Lower leg skin (tissue), 4 donors: ENCODE data around the gene GABRB3. TPM values are rescaled to one million over a fixed set of nuclear protein-coding genes. Genes with fewer than 3 reads are reported as not detected.

Experiments
- DNase-seq, 2 donors: peaks; one replicate each; pipeline ENCODE4 v3.0.0-alpha.2; 2019; ENCODE audit warnings: low spot score in 2 of 2
- H3K4me3 ChIP-seq: fragments of 200-600 bp; sonication (generic); 2 replicates; pipeline ENCODE4 v1.5.1; 2017; ENCODE audit warnings: mild to moderate bottlenecking, low read depth; ENCODE audit not compliant: poor library complexity, severe bottlenecking
- CTCF ChIP-seq, 3 donors: fragments of 450-650 bp; IDR thresholded peaks; one replicate each; pipeline ENCODE4 v1.5.1; 2016; ENCODE audit warnings: antibody characterized with exemption in 3 of 3, mild to moderate bottlenecking in 3 of 3, moderate library complexity in 2 of 3
- POLR2A ChIP-seq, 2 donors: fragments of 450-650 bp; IDR thresholded peaks; one replicate each; pipeline ENCODE4 v1.6.1; 2016 to 2017; ENCODE audit warnings: antibody characterized with exemption in 2 of 2, mild to moderate bottlenecking in 1 of 2, moderate library complexity in 1 of 2
- WGBS, 2 donors: methylation state at CpG; one replicate each; pipeline ENCODE4 v1.1.5; 2018; 5-methylcytosine and 5-hydroxymethylcytosine counted together
- intact Hi-C: fragments of 100-400 bp; cut with DNase I; formaldehyde crosslinking; loops from one replicate; pipeline ENCODE4 v1.15.0; 2023; ENCODE audit warnings: low total_unique reads
- total RNA-seq, 4 donors: library from RNA; depleted of rRNA; stranded (reverse); fragments of >200 nt; gene quantifications; one replicate each; pipeline ENCODE4 v1.1.0, GENCODE V29; 2016

GABRB3 gene
- total RNA-seq, 4 donors from 2014 or later, result 0.13 to 4.6 (median 1.1) TPM

GRCh38 chr15:26673445-26673844, 99.4 kb downstream of the GABRB3 start:
- intact Hi-C loops, result no loop called here
- 81% methylated on average over 5 of the region's 5 CpGs for WGBS, 2 donors
- no peak for TF ChIP-seq POLR2A (IDR thresholded peaks at IDR 0.05)
- no peak for TF ChIP-seq CTCF (IDR thresholded peaks at IDR 0.05)
- DNase-seq, result no peak
- no peak overlapping the region for H3K4me3 ChIP-seq

DNA sequence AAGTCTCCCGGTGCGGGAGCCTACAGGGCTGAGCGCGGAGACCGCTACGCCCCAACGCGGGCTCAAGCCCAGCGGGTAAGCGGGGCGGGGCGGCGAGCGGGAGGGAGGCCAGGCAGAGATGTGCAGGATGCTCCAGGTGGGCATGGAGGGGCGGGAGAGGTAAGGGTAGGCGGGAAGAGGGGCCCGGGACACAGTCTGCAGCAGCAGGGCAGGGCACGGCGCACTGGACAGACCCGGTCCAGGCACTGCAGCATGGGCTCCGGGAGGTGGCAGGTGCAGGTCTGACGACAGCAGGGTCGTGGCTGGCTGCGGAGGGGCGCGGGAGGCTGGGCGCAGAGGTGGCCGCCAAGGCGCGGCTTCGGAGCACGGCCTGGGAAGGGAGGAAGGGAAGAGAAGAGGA, 102.8 kb downstream of the GABRB3 start:
- WGBS, 2 donors, result 72 to 80% methylated on average over 32 of the region's 32 CpGs
- TF ChIP-seq CTCF (IDR thresholded peaks at IDR 0.05), result no peak
- no peak for TF ChIP-seq POLR2A (IDR thresholded peaks at IDR 0.05)
- no peak for DNase-seq
- intact Hi-C loops, result no loop called here
- no peak overlapping the region for H3K4me3 ChIP-seq

GRCh38 chr15:26667222-26667988, 105.5 kb downstream of the GABRB3 start:
- WGBS, 2 donors, result 50 to 62% methylated on average over 14 of the region's 14 CpGs
- DNase-seq, result peak in 1 of 2 donors; percentile 41
- TF ChIP-seq POLR2A (IDR thresholded peaks at IDR 0.05) (no peak), CTCF (IDR thresholded peaks at IDR 0.05) (no peak)
- H3K4me3 ChIP-seq, result no peak overlapping the region
- intact Hi-C loops, result no loop called here

DNA sequence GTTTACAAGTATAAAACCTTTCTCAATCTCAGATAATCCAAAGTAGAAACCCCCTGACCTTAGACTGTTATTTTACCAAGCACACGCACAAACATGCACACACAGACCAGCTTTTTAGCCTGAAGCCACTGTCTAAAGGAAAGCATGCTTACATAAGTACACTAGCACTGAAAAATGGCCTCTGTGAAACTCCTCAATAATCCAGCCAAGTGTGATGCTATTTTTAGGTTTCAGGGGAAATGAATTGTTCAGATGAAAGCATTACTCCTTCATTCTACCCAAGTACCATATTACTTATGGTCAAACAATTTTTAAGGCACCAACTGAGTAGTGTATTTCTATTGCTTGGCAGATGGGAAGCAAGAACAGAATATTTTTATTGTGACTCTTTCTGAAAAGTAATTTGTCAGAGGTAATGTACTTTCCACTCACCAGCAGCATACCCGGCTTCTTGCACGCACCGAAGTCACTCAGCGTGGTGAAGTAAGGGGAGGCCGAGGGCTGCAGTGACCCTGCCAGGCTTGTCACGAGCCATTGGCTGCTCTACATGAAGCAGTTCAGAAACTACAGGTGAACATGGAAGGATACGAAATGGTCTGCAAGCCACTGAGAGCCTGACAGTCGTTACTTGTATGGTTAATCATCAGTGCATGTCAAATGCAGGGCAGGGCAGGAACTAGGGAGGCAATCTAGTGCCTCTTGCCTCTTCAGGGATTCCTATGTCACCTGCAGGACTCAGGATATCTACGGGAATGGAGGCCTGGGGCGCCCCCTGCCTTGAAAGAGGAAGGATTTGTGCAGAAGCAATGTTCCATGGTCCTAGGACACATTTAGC, 106.7 kb downstream of the GABRB3 start:
- WGBS, 2 donors, result 71 to 72% methylated on average over 11 of the region's 11 CpGs
- H3K4me3 ChIP-seq, result no peak overlapping the region
- no peak for DNase-seq
- intact Hi-C loops, result no loop called here
- TF ChIP-seq CTCF (IDR thresholded peaks at IDR 0.05) (no peak), POLR2A (IDR thresholded peaks at IDR 0.05) (no peak)

GRCh38 chr15:26662283-26662682, 110.6 kb downstream of the GABRB3 start:
- no peak for DNase-seq
- TF ChIP-seq CTCF (IDR thresholded peaks at IDR 0.05), result no peak
- TF ChIP-seq POLR2A (IDR thresholded peaks at IDR 0.05), result no peak
- H3K4me3 ChIP-seq, result no peak overlapping the region
- WGBS, 2 donors, result 47 to 50% methylated on average over 6 of the region's 6 CpGs
- intact Hi-C loops, result no loop called here
